PC-3 (cell line): ENCODE results near the gene NDUFS2. TPM values are rescaled to one million over a fixed set of nuclear protein-coding genes. Genes with fewer than 3 reads are reported as not detected.
A peak's percentile ranks its signal among the peaks of the same experiment; 100 is the strongest.

Source experiments
- ATAC-seq: fragments of 200-7000 bp; cut with Tn5 transposase; 2 replicates; pipeline ENCODE4 v1.9.1; 2020; ENCODE audit warnings: mild to moderate bottlenecking, moderate library complexity
- BruUV-seq: library from RNA; stranded (reverse); fragments of 400-500 nt; replicated peaks from 2 replicates; lab custom pipeline; 2021; lab: Mats Ljungman, UMichigan
- CTCF ChIA-PET: fragments of 300-600 bp; sonication (Branson Sonifier 250); formaldehyde crosslinking; loops from one replicate; lab custom pipeline; 2022; ENCODE audit warnings: antibody characterized with exemption; lab: Charles Lee
- POLR2A ChIA-PET: fragments of 300-600 bp; sonication (Branson Sonifier 250); formaldehyde crosslinking; loops from one replicate; lab custom pipeline; 2022; ENCODE audit warnings: antibody characterized with exemption; ENCODE audit not compliant: unreplicated experiment; lab: Charles Lee
- DNase-seq: peaks from one replicate; pipeline ENCODE4 v3.0.0-alpha.2; 2015
- H2AFZ ChIP-seq: fragments of 300-600 bp; sonication (generic); 2 replicates; pipeline ENCODE4 v1.6.0; 2016; ENCODE audit warnings: antibody characterized with exemption, low read length
- H3F3A ChIP-seq: fragments of 300-600 bp; sonication (generic); one replicate; pipeline ENCODE4 v1.6.0; 2017; ENCODE audit warnings: antibody characterized with exemption, low read length, control low read depth, mild to moderate bottlenecking; ENCODE audit not compliant: unreplicated experiment
- H3K27ac ChIP-seq: fragments of 300-600 bp; sonication (generic); 2 replicates; pipeline ENCODE4 v1.5.1; 2016; ENCODE audit warnings: mild to moderate bottlenecking, low read length
- H3K27me3 ChIP-seq: fragments of 300-600 bp; sonication (generic); 2 replicates; pipeline ENCODE4 v1.6.1; 2016; ENCODE audit warnings: low read length, mixed read lengths
- H3K36me3 ChIP-seq: fragments of 300-600 bp; sonication (generic); 2 replicates; pipeline ENCODE4 v1.6.1; 2016; ENCODE audit warnings: low read depth, mixed run types, low read length, mixed read lengths
- H3K4me1 ChIP-seq: fragments of 300-600 bp; sonication (generic); 2 replicates; pipeline ENCODE4 v1.5.1; 2016; ENCODE audit warnings: low read length; ENCODE audit not compliant: insufficient read depth
- H3K4me2 ChIP-seq: fragments of 300-600 bp; sonication (generic); 2 replicates; pipeline ENCODE4 v1.6.0; 2016; ENCODE audit warnings: low read length
- H3K4me3 ChIP-seq: fragments of 300-600 bp; sonication (generic); 2 replicates; pipeline ENCODE4 v1.5.1; 2016; ENCODE audit warnings: mild to moderate bottlenecking, low read length, mixed read lengths
- H3K79me2 ChIP-seq: fragments of 300-600 bp; sonication (generic); 2 replicates; pipeline ENCODE4 v1.6.1; 2017; ENCODE audit warnings: low read length, mixed read lengths
- H3K9ac ChIP-seq: fragments of 300-600 bp; sonication (generic); 2 replicates; pipeline ENCODE4 v1.6.0; 2016; ENCODE audit warnings: mild to moderate bottlenecking, low read length
- H3K9me2 ChIP-seq: fragments of 300-600 bp; sonication (generic); replicated peaks from 2 replicates; pipeline ENCODE4 v1.6.1; 2016; ENCODE audit warnings: mixed run types, low read length, mixed read lengths
- H3K9me3 ChIP-seq: fragments of 300-600 bp; sonication (generic); 2 replicates; pipeline ENCODE4 v1.6.1; 2016; ENCODE audit warnings: low read length, mixed read lengths
- H4K20me1 ChIP-seq: fragments of 300-600 bp; sonication (generic); 2 replicates; pipeline ENCODE4 v1.6.1; 2016; ENCODE audit warnings: low read length, mixed read lengths
- CTCF ChIP-seq: fragments of 300-600 bp; sonication (generic); conservative IDR thresholded peaks from 2 replicates; pipeline ENCODE4 v1.5.1; 2017; ENCODE audit warnings: antibody characterized with exemption, low read depth, mild to moderate bottlenecking, low read length
- EZH2 ChIP-seq: fragments of 300-600 bp; sonication (generic); IDR thresholded peaks from one replicate; pipeline ENCODE4 v1.6.1; 2017; ENCODE audit warnings: antibody characterized with exemption, mild to moderate bottlenecking, low read length; ENCODE audit not compliant: unreplicated experiment
- EZH2phosphoT487 ChIP-seq: fragments of 300-600 bp; sonication (generic); IDR thresholded peaks from 2 replicates; pipeline ENCODE4 v1.6.1; 2018; ENCODE audit warnings: mild to moderate bottlenecking, antibody characterized with exemption, low read length, borderline replicate concordance
- intact Hi-C: fragments of 100-400 bp; cut with micrococcal nuclease; formaldehyde crosslinking; loops from 2 replicates; pipeline ENCODE4 v1.9.0; 2023
- total RNA-seq: library from RNA; depleted of rRNA; stranded (reverse); fragments of >200 nt; gene quantifications from 2 replicates; pipeline ENCODE4 v1.2.3, GENCODE V29; 2014

Gene NDUFS2
- total RNA-seq, 1 experiment from 2014 or later = 168 TPM

GRCh38 chr1:161209790-161210409 is 7.7 kb downstream of the NDUFS2 start:
- BruUV-seq = TSS peak; percentile 4
- peak; percentile 92 for DNase-seq

GRCh38 chr1:161214369-161214768 is 12.2 kb downstream of the NDUFS2 start:
- Histone ChIP-seq H3K27me3 (no peaks in the 10 kb centered on the region), H2AFZ (no peak overlapping the region), H3K9me3 (no peaks in the 10 kb centered on the region), H3K4me1 (no peaks in the 10 kb centered on the region), H4K20me1 (no peaks in the 10 kb centered on the region), H3F3A (peaks cover under 1% of the 10 kb centered on the region), H3K27ac (no peak overlapping the region), H3K9me2 (no peaks in the 10 kb centered on the region), H3K36me3 (peaks cover 51% of the 10 kb centered on the region), H3K79me2 (no peaks in the 10 kb centered on the region), H3K4me2 (no peak overlapping the region), H3K4me3 (no peak overlapping the region), H3K9ac (no peak overlapping the region)
- POLR2A ChIA-PET = no interaction called here
- TF ChIP-seq CTCF (no peak), EZH2phosphoT487 (no peak), EZH2 (no peak)
- no peak for ATAC-seq
- no TSS peak for BruUV-seq
- intact Hi-C loops = no loop called here
- no peak for DNase-seq
- CTCF ChIA-PET = no interaction called here

More at GRCh38 chr1:161209790-161210409, 7.7 kb downstream of the NDUFS2 start:
- Histone ChIP-seq H3K9me3 (no peaks in the 10 kb centered on the region), H3K9ac (no peak overlapping the region), H3K4me3 (no peak overlapping the region), H3K4me1 (no peaks in the 10 kb centered on the region), H2AFZ (0 out of 2 replicates have a peak overlapping the region, but pooled peaks have one; percentile 20), H3K9me2 (no peaks in the 10 kb centered on the region), H3K79me2 (peaks cover 4% of the 10 kb centered on the region; the same call in 1 of the 2 replicates), H4K20me1 (no peaks in the 10 kb centered on the region), H3K27ac (no peak overlapping the region), H3K4me2 (no peak overlapping the region), H3F3A (peaks cover 3% of the 10 kb centered on the region), H3K36me3 (peaks cover 68% of the 10 kb centered on the region), H3K27me3 (no peaks in the 10 kb centered on the region)
- ChIA-PET CTCF (no interaction called here), POLR2A (no interaction called here)
- peak; percentile 96 for ATAC-seq
- TF ChIP-seq EZH2phosphoT487 (no peak), CTCF (peak; percentile 98)
- intact Hi-C loops = loop anchor here (1.0 to 5.0 kb wide), 2 partner anchors 15 to 162 kb away; no protein-coding TSS in a partner anchor

- BruUV-seq = no TSS peak
- Histone ChIP-seq H3K4me3 (no peak within 1 kb of the TSS), H3K27me3 (no peaks in the 10 kb centered on the region), H3K4me2 (no peak within 1 kb of the TSS), H3K27ac (no peak within 1 kb of the TSS), H3K79me2 (no peaks in the 10 kb centered on the region), H3K36me3 (peaks cover 45% of the 10 kb centered on the region), H3F3A (no peaks in the 10 kb centered on the region), H3K4me1 (no peaks in the 10 kb centered on the region), H3K9me2 (no peaks in the 10 kb centered on the region), H3K9ac (no peak within 1 kb of the TSS), H4K20me1 (no peaks in the 10 kb centered on the region), H3K9me3 (no peaks in the 10 kb centered on the region), H2AFZ (no peak within 1 kb of the TSS)
- ChIA-PET POLR2A (no interaction called here), CTCF (no interaction called here)
- no peak for ATAC-seq
- intact Hi-C loops = no loop called here
- DNase-seq = no peak
- TF ChIP-seq EZH2 (no peak), CTCF (no peak), EZH2phosphoT487 (no peak)
Measured at GRCh38 chr1:161215076-161215475, 12.9 kb downstream of the NDUFS2 start, which contains the start of gene FCER1G. Gene FCER1G, plus strand, starts transcription at chr1:161215295. Its CDS starts 27 bp downstream, at chr1:161215322.
